GM10248 (cell line): ENCODE data around the gene SLC35F3.
"Not testable (repeated sequence)": the region's sequence is repeated elsewhere in the genome, so short reads cannot be mapped to it uniquely, and the experiment has no call there.

Experiments used
- CTCF ChIA-PET: fragments of 300-600 bp; sonication (Branson Sonifier 250); formaldehyde crosslinking; extraction: SDS; loops from one replicate; lab custom pipeline; 2021; ENCODE audit warnings: antibody characterized with exemption; lab: Yijun Ruan, JAX
- POLR2A ChIA-PET: fragments of 350-650 bp; sonication (Branson Sonifier 250); formaldehyde crosslinking; extraction: SDS; loops from one replicate; lab custom pipeline; 2020; ENCODE audit warnings: antibody characterized with exemption; lab: Yijun Ruan, JAX
- DNase-seq: peaks from one replicate; pipeline ENCODE4 v3.0.0; 2012; ENCODE audit errors: extremely low spot score
- TF ChIP-seq, protein P1 (sequence below): IDR thresholded peaks from 2 replicates; pipeline ENCODE4 v1.5.1; 2012; ENCODE audit warnings: mild to moderate bottlenecking, low read depth; ENCODE audit errors: extremely low read depth, missing control alignments, control extremely low read depth

The SLC35F3 gene

DNA sequence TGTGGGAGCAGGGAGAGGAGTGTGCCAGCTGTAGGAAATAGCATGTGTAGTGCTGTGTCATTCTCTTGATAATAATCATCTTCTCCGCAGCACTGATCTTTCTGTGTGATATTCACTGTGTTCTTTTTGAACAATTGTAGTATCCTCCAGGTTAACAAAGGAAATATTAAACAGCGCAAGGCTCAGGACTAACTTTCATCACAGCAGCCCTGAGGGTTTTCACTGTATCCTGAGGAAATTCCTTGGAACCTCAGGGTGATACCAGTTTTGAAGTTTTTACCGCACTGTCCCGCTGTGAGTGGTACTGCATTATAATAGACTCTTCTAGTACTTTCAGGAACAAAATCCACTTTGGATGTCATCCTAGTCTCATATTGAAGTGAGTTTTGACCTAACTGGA, 240.4 kb downstream of the SLC35F3 start:
- ChIA-PET POLR2A (no interaction called here), CTCF (no interaction called here)
- DNase-seq = no peak
- TF ChIP-seq, protein P1, sequence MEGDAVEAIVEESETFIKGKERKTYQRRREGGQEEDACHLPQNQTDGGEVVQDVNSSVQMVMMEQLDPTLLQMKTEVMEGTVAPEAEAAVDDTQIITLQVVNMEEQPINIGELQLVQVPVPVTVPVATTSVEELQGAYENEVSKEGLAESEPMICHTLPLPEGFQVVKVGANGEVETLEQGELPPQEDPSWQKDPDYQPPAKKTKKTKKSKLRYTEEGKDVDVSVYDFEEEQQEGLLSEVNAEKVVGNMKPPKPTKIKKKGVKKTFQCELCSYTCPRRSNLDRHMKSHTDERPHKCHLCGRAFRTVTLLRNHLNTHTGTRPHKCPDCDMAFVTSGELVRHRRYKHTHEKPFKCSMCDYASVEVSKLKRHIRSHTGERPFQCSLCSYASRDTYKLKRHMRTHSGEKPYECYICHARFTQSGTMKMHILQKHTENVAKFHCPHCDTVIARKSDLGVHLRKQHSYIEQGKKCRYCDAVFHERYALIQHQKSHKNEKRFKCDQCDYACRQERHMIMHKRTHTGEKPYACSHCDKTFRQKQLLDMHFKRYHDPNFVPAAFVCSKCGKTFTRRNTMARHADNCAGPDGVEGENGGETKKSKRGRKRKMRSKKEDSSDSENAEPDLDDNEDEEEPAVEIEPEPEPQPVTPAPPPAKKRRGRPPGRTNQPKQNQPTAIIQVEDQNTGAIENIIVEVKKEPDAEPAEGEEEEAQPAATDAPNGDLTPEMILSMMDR = no peak

GRCh38 chr1:234148350-234148749, 243.9 kb downstream of the SLC35F3 start:
- POLR2A ChIA-PET = no interaction called here
- no peak for DNase-seq
- TF ChIP-seq, protein P1 = no peak
- CTCF ChIA-PET = interaction anchor here (1.6 to 2.2 kb wide), 2 partner anchors 19 to 162 kb away, joined by 4 to 10 read pairs; no protein-coding TSS in a partner anchor

GRCh38 chr1:234148816-234149215, 244.3 kb downstream of the SLC35F3 start:
- ChIA-PET POLR2A (no interaction called here), CTCF (interaction anchor here (1.3 to 2.2 kb wide), 3 partner anchors 18 to 161 kb away, joined by 3 to 10 read pairs (median 4); no protein-coding TSS in a partner anchor)
- no peak for DNase-seq
- TF ChIP-seq, protein P1 = no peak

- ChIA-PET POLR2A (no interaction called here), CTCF (interaction anchor here (1.3 to 2.2 kb wide), 5 partner anchors 18 to 161 kb away, joined by 3 to 10 read pairs (median 4); no protein-coding TSS in a partner anchor)
- TF ChIP-seq, protein P1 = no peak
- DNase-seq = no peak
Observed at GRCh38 chr1:234149217-234149616, 244.7 kb downstream of the SLC35F3 start.

GRCh38 chr1:234150892-234151291, 246.4 kb downstream of the SLC35F3 start:
- TF ChIP-seq, protein P1 = no peak
- no peak for DNase-seq
- ChIA-PET CTCF (interaction anchor here (1.5 kb wide), 1 partner anchor 37 kb away, joined by 4 read pairs; no protein-coding TSS in a partner anchor), POLR2A (no interaction called here)

GRCh38 chr1:234152344-234152743, 247.9 kb downstream of the SLC35F3 start:
- POLR2A ChIA-PET, CTCF ChIA-PET, DNase-seq: not testable (repeated sequence)
